UCSD-AML1 (cell line): ENCODE measurements around the gene FOXM1.
A peak's percentile ranks its signal among the peaks of the same experiment; 100 is the strongest.

Experiments used
- DNase-seq: peaks from one replicate; lab custom pipeline; 2025; ENCODE audit not compliant: unreplicated experiment; lab: John Stamatoyannopoulos, UW

FOXM1 gene

DNA sequence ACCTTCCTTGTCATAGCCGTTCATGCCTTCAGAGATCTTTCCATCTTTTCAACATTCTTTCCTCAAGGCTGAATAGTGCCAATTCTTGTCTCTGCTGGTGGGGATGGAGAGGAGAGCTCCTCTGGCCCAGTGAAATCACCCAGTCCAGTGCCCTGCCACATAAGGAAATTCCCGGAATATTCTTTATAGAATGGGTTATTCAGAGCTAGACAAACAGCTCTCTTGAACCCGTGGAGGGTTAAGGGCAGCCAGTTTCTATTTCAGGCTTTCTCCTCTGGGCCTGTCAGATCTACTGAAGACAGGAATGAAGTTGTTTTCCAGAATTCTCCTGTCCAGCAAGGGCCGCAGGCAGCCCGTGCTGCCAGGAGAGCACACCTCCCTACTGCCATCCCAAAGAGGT is 34.0 kb downstream of the FOXM1 start:
- DNase-seq, result no peak

- DNase-seq, result no peak
Measured at GRCh38 chr12:2841056-2841650, 35.8 kb downstream of the FOXM1 start.

DNA sequence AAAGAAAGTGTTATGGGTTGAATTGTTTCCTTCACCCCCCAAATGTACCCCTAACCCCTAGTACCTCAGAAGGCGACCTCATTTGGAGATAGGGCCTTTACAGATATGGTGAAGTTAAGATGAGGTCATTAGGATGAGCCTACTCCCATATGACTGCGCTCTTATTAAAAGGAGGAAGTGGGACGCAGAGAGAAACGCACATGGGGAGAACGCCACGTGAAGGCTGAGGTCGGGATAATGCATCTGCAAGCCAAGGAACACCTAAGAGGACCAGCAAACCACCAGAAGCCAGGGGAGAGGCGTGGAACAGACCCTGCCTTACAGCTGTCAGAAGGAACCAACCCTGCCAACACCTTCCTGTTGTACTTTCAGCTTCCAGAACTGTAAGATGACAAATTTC is 40.4 kb downstream of the FOXM1 start:
- no peak for DNase-seq

GRCh38 chr12:2835691-2836403 is 41.1 kb downstream of the FOXM1 start:
- no peak for DNase-seq

DNA sequence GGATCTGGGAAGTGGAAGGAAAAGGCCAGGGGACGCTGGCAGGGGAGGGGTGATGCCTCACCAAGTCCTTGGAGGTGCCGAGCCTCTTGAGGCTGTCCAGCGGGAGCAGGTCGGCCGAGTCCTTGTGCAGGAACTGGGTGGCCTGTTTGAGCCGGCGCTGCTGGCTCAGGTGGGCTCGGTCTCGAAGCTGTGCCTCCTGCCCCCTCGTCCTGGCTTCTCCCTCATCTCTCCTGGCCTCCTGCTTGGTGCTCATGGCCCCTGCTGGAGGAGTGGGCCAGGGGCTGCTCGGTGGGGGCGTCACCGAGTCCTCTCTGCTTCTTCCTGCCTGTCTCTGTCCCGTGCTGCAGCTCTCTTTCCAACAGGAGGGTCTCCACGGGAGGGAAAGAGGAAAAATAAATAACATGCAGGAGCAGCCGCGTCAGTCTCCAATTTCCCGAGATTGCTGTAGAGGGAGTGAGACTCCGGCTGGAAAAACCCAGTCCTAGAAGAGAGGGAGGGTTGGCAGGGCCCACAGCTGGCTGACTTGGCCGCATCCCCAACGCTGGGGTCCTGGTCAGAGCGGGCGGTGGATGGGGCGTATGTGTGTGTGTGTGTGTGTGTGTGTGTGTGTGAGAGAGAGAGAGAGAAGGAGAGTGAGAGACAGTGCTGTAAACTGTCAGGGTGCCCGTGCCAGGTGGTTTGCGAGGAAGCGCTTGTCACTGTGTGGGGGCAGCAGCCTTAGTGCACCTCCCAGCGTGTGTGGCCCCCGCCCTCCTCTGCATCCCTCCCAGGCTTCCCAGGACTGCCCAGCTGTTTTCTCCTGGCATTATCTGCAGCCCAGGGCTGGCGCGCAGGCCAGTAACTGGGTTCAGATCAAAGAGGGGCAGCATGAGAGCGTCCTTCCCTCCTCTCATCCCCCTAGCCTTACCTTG is 42.1 kb downstream of the FOXM1 start, which contains the start of gene NRIP2:
NRIP2 (minus strand) TSS at position 455 of the 911 bp plus-strand sequence; CDS start at position 403, 52 bp downstream.
- DNase-seq, result no peak

DNA sequence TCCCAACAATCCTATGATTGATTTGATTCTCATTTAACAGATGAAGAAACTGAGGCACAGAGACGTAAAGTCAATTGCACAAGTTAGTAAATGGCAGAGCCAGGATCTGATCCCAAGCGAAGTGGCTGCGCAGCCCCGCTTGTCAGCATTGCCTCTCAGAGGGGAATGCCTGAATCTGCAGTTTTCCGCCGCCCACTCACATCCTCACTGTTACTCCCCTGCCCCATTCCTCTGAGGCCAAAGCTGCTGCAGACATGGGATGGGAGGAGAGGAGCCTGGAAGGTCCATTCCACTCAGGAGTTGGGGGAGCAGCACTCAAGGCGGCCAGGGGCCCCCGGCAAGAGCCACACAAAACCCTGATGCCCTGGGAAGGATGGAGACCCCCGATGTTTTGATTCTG is 43.2 kb downstream of the FOXM1 start:
- no peak for DNase-seq

DNA sequence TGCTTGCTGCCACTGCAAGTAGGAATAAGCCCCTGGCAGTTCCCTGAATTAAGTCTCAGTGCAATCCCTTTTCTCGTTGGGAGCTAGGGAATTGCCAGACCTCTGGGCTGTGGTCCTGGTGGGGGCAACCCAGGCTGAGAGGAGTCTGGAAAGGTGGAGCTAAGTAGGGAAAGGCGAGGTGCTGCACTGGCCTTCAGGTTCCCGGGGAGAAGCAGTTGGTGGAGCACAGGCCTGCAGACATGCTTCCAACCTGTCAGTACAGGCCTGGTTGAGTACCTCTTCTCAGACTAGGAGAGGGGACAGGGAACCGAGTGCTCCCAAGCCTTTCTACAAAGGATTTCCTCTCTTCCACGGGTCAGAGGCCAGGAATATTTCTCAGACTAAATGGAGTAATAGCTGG is 43.6 kb downstream of the FOXM1 start:
- DNase-seq, result no peak

- DNase-seq, result no peak
Measured at GRCh38 chr12:2832550-2833127, 44.3 kb downstream of the FOXM1 start.

DNA sequence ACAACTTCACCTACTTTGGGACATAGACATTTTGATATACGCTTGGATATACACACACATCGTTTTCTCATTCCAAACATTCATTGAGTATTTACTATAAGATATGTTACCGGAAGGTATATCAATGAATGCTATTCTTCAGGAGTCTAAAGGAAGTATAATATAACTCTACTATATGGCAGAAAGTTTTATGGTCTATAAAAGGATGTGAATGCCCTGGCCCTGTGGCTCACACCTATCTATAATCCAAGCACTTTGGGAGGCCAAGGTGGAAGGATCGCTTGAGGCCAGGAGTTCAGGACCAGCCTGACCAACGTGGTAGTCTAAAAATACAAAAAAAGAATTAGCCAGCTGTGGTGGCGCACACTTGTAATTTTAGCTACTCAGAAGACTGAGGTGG is 47.7 kb downstream of the FOXM1 start:
- no peak for DNase-seq

- no peak for DNase-seq
Measured at GRCh38 chr12:2826721-2827515, 50.1 kb downstream of the FOXM1 start.

DNA sequence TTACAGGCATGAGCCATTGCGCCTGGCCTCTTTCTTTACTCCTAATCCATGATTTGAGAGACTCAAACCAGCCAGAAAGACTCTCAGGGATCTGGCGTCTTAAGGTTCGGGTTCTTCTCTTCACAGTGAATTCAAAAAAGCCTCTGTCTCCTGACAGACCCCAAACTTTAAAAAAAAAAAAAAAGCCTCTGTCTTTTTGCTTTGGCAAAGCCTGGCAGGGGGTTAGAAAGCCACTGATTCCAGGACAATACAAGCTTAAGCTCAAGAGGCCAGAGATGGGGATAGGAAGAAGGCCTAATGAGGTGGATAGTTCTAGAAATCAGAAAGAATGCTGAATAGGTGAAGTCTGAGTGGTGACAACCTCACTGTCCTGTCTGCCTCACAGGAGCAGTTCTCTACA is 50.9 kb downstream of the FOXM1 start:
- DNase-seq, result no peak

GRCh38 chr12:2825132-2825531 is 51.8 kb downstream of the FOXM1 start:
- DNase-seq, result no peak

GRCh38 chr12:2824541-2824940 is 52.4 kb downstream of the FOXM1 start:
- DNase-seq, result no peak

- no peak for DNase-seq
Measured at GRCh38 chr12:2823483-2823882, 53.5 kb downstream of the FOXM1 start.

- no peak for DNase-seq
Measured at GRCh38 chr12:2820432-2820831, 56.5 kb downstream of the FOXM1 start.

DNA sequence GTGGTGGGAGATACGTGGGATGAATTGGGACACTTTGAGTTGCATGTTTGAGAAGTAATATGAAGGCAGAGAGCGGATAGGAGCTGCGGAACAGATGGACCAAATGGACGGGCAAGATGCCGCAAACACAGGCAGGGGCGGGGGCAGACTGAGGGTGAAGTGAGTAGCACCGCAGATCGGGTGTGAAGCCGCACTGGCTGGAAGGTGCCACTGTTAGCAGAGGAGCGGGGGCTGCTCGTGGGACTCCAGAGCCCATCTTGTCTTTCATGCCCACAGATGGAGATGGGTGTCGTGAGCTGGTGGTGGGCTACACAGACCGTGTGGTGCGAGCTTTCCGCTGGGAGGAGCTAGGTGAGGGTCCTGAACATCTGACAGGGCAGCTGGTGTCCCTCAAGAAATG is 57.2 kb downstream of the FOXM1 start:
- DNase-seq, result no peak

- DNase-seq, result no peak
Measured at GRCh38 chr12:2813214-2814185, 63.5 kb downstream of the FOXM1 start.

DNA sequence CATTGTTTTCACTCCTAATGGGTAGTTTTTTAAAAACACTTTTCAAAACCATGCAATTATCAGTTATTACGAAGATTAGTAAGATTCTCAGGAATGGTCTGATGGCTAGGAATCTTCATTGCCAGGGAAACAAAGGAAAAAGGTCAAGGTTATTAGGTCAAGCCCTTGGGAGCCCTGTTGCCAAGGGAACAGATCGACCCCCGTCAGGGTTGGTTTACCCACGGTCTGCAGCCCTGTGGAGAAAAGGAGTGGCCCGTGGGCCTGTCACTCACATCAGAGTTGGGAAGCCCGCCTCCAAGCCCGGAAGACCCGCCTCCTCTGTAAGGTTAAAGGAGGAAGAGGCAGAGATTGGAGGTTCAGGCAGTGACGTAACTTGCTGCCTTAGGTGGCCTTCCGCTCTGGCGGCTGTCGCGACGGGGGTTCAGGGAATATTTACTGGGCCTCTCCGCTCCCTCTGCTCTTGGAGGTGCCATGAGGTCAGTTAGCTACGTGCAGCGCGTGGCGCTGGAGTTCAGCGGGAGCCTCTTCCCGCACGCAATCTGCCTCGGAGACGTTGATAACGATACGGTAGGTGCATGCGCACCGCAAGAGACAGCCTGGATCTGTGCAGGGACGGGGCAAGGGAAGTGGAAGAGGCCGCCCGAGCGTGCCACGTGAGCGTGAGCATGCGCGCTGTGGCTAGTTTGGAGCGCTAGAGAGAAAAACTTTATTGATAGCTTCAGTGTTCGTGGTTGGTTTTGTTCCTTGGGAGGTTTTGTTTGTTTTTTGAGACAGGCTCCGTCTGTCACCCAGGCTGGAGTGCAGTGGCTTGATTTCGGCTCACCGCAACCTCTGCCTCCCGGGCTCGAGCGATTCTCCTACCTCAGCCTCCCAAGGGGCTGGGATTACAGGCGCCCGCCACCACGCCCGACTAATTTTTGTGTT is 64.4 kb downstream of the FOXM1 start, which contains the start of gene ITFG2:
ITFG2 (plus strand) TSS at position 379 of the 924 bp plus-strand sequence; CDS start at position 472, 93 bp downstream.
- peak; percentile 96 for DNase-seq
